Peyer's patch (tissue), 4 donors: ENCODE measurements around the gene TMEM219. TPM values are rescaled to one million over a fixed set of nuclear protein-coding genes. Genes with fewer than 3 reads are reported as not detected.
A peak's percentile ranks its signal among the peaks of the same experiment; 100 is the strongest.

ENCODE experiments used
- DNase-seq, 3 donors: peaks; one replicate each; pipeline ENCODE4 v3.0.0-alpha.2; 2017 to 2019
- H3K27ac ChIP-seq, 4 donors: fragments of 200-600 bp; sonication (generic); one replicate each; pipeline ENCODE4 v1.5.1; 2016 to 2019
- H3K27me3 ChIP-seq, 2 donors: fragments of 200-600 bp; sonication (generic); one replicate each; pipeline ENCODE4 v1.5.1; 2019
- H3K36me3 ChIP-seq, 3 donors: fragments of 200-600 bp; sonication (generic); one replicate each; pipeline ENCODE4 v1.5.1; 2016 to 2019
- H3K4me1 ChIP-seq, 4 donors: fragments of 200-600 bp; sonication (generic); one replicate each; pipeline ENCODE4 v1.5.1; 2016 to 2019
- H3K4me3 ChIP-seq, 4 donors: fragments of 200-600 bp; sonication (generic); 1 replicate in 3 of 4; 2 replicates in 1 of 4; pipeline ENCODE4 v1.5.1; 2016 to 2019; ENCODE audit warnings: mild to moderate bottlenecking in 1 of 4
- H3K9me3 ChIP-seq, 4 donors: fragments of 200-600 bp; sonication (generic); one replicate each; pipeline ENCODE4 v1.5.1; 2016 to 2019; ENCODE audit warnings: mild to moderate bottlenecking in 1 of 4
- POLR2A ChIP-seq, 2 donors: fragments of 450-650 bp; IDR thresholded peaks; one replicate each; pipeline ENCODE4 v1.5.1; 2017; ENCODE audit warnings: antibody characterized with exemption in 2 of 2, mild to moderate bottlenecking in 2 of 2, moderate library complexity in 2 of 2
- total RNA-seq, 4 donors: library from RNA; depleted of rRNA; stranded (reverse); fragments of >200 nt; gene quantifications; one replicate each; pipeline ENCODE4 v1.1.0, GENCODE V29; 2016
- TF ChIP-seq, protein P1 (sequence below), 6 experiments: fragments of 450-650 bp in 4 of 6; fragments of 200-600 bp in 2 of 6; sonication (generic) in 1 of 6; IDR thresholded peaks; one replicate each; pipeline ENCODE4 v1.5.1; 2017 to 2019; ENCODE audit warnings: antibody characterized with exemption in 6 of 6, mild to moderate bottlenecking in 3 of 6, moderate library complexity in 1 of 6

Gene TMEM219, protein sequence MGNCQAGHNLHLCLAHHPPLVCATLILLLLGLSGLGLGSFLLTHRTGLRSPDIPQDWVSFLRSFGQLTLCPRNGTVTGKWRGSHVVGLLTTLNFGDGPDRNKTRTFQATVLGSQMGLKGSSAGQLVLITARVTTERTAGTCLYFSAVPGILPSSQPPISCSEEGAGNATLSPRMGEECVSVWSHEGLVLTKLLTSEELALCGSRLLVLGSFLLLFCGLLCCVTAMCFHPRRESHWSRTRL
- 100 to 1,000 TPM; 103 to 201 (median 170) TPM for total RNA-seq

DNA sequence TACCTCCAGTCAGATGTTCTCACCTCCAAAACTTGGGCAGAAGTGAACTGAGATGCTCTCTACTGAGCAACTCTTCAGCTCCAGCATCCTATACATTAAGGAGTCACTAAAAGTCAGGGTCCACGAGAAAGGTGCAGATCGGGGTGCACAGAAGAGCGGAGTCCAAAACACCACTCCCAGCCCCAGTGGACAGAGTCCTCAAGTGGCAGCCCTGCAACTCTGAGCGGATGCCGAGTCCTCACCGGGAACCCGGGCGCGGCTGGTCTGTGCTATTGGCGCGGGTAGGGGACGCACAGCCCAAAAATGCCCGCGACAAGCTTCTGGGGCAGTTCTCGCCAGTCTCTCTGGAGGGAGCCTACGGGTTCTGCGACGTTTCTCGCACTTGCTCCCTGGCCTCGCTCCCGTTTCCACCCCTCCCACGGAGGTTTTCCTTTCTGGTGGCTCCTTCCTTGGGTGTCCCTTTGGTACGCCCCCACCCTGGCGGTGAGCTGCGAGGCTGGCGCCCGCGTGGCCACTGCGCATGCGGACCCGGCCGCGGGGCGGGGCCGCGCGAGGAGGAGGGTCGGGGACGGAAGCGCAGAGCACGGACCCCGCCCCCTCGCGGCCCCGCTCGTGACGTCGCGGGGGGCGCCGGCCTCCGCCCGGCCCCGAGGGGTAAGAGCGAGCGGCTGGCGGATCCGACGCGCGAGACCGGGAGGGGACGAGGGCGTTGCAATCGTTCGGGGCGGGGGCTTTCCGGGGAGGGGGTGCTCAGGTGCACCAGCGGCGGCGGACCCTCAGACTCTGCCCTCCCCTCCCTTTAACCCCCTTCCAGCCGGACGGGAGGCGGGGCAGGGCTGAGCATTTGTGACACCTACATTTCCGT is at the start of gene TMEM219:
TSS of gene TMEM219 (plus strand) at position 601 of the 865 bp plus-strand sequence. CDS start 1,065 bp downstream, outside the sequence.
- Histone ChIP-seq H3K9me3 (no peaks in the 10 kb centered on the region), H3K36me3 (peaks cover 0 to 12% (median 0%) of the 10 kb centered on the region in 3 donors), H3K4me3 (peak within 1 kb of the TSS; percentile 69 to 86 (median 78)), H3K27ac (peak within 1 kb of the TSS; percentile 93 to 99 (median 97)), H3K4me1 (peaks cover 0 to 27% (median 5%) of the 10 kb centered on the region in 4 donors), H3K27me3 (no peaks in the 10 kb centered on the region)
- peak; percentile 55 to 56 for TF ChIP-seq POLR2A (IDR thresholded peaks at IDR 0.05)
- TF ChIP-seq, protein P1, sequence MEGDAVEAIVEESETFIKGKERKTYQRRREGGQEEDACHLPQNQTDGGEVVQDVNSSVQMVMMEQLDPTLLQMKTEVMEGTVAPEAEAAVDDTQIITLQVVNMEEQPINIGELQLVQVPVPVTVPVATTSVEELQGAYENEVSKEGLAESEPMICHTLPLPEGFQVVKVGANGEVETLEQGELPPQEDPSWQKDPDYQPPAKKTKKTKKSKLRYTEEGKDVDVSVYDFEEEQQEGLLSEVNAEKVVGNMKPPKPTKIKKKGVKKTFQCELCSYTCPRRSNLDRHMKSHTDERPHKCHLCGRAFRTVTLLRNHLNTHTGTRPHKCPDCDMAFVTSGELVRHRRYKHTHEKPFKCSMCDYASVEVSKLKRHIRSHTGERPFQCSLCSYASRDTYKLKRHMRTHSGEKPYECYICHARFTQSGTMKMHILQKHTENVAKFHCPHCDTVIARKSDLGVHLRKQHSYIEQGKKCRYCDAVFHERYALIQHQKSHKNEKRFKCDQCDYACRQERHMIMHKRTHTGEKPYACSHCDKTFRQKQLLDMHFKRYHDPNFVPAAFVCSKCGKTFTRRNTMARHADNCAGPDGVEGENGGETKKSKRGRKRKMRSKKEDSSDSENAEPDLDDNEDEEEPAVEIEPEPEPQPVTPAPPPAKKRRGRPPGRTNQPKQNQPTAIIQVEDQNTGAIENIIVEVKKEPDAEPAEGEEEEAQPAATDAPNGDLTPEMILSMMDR (IDR thresholded peaks at IDR 0.05): peak; percentile 43 to 90 (median 83)
- peak; percentile 91 to 96 (median 95) for DNase-seq

DNA sequence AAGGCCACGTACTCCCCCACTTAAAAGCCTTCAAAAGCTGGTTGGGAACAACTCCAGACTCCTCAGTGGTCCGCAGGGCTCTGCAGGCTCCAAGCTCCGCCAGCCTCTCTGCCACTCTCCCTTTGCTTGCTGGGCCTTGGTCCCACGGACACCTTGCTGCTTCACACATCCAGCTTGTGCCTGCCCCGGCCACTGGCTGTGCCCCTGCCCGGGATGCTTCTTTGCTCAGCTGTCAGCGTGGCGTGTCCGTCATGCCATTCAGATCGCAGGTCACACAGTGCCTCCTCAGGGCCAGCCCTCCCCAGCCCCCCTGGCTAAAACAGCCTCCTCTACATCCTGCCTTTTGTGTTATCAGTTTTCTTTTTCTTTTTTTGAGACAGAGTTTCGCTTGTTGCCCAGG is 49.8 kb upstream of the TMEM219 start:
- H3K4me1 ChIP-seq: no peaks in the 10 kb centered on the region
- no peak overlapping the region for H3K27ac ChIP-seq
- H3K9me3 ChIP-seq: no peaks in the 10 kb centered on the region
- no peak overlapping the region for H3K4me3 ChIP-seq
- no peaks in the 10 kb centered on the region for H3K36me3 ChIP-seq
- TF ChIP-seq, protein P1 (IDR thresholded peaks at IDR 0.05): no peak
- TF ChIP-seq POLR2A (IDR thresholded peaks at IDR 0.05): no peak
- no peaks in the 10 kb centered on the region for H3K27me3 ChIP-seq
- DNase-seq: no peak

DNA sequence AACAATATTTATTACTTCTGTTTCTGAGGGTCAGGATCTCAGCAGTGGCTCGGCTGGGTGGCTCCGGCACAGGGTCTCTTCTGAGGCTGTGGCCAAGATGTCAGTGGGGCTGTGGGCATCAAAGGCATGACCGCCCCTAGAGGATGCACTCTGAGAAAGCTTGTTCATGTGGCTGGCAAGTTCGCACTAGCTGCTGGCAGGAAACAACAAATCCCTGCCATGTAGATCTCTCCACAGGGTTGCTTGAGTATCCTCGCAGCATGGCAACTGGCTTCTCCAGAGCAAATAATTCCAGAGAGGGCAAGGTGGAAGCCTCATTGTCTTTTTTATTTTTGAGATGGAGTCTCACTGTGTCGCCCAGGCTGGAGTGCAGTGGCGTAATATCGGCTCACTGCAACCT is 48.4 kb upstream of the TMEM219 start:
- H3K9me3 ChIP-seq: no peaks in the 10 kb centered on the region
- no peak overlapping the region for H3K27ac ChIP-seq
- no peak for DNase-seq
- no peak overlapping the region for H3K4me3 ChIP-seq
- no peaks in the 10 kb centered on the region for H3K27me3 ChIP-seq
- no peak for TF ChIP-seq POLR2A (IDR thresholded peaks at IDR 0.05)
- TF ChIP-seq, protein P1 (IDR thresholded peaks at IDR 0.05): no peak
- peaks cover 0 to 9% (median 0%) of the 10 kb centered on the region in 3 donors for H3K36me3 ChIP-seq
- no peaks in the 10 kb centered on the region for H3K4me1 ChIP-seq

DNA sequence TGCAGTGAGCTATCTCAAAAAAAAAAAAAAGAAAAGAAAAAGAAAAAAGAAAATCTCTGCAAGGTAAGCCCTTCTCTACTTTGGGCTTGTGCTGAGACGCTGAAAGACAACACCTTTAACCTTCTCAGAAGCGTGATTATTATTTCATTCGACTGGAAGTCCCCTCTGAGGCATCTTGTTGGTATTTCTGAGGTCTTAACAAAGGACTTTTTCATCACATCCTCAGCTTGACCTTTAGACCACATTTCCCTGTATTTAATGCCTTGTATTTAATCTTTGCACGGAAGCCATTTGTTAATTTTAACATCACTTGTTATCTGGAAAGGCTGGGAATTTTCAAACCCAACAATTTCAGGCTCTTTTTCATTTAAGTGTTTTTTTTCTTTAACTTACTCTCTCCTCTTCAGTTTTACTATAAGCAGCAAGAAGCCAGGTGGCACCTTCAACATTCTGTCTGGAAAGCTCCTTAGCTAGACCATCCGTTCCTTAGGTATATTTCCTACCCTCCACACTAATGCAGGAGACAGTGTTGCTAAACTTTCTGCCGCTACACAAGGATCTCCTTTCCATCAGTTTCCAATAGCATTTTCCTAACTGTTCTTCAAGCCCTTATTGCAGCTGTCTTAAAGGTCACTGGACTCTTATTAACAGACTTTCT is 46.2 kb upstream of the TMEM219 start:
- no peaks in the 10 kb centered on the region for H3K9me3 ChIP-seq
- H3K4me1 ChIP-seq: no peaks in the 10 kb centered on the region
- H3K36me3 ChIP-seq: peaks cover 0 to 26% (median 0%) of the 10 kb centered on the region in 3 donors
- TF ChIP-seq, protein P1 (IDR thresholded peaks at IDR 0.05): no peak
- TF ChIP-seq POLR2A (IDR thresholded peaks at IDR 0.05): no peak
- no peak for DNase-seq
- H3K27ac ChIP-seq: no peak overlapping the region
- H3K27me3 ChIP-seq: no peaks in the 10 kb centered on the region
- no peak overlapping the region for H3K4me3 ChIP-seq

DNA sequence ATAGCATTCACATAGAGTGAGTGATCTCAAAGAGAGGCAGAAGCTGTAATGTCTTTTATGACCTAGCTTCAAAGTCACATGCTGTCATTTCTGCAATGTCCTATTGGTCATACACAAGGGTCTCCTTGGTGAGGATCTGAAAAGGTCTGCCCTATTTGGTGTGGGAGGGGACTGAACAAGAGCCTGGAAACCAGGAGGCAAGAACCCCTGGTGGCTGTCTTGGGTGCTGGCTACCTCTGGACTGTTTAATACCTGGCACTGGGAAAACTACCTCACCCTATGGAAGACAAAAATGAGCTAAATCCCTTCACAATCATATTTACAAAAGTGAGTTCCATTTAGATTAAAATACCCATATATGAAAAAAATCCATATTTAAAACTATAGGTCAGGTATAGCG is 44.9 kb upstream of the TMEM219 start:
- no peak for DNase-seq
- TF ChIP-seq POLR2A (IDR thresholded peaks at IDR 0.05): no peak
- TF ChIP-seq, protein P1 (IDR thresholded peaks at IDR 0.05): peak in 1 of 6 experiments; percentile 5
- H3K9me3 ChIP-seq: no peaks in the 10 kb centered on the region
- no peak overlapping the region for H3K4me3 ChIP-seq
- no peaks in the 10 kb centered on the region for H3K4me1 ChIP-seq
- no peak overlapping the region for H3K27ac ChIP-seq
- peaks cover 0 to 38% (median 0%) of the 10 kb centered on the region in 3 donors for H3K36me3 ChIP-seq
- H3K27me3 ChIP-seq: no peaks in the 10 kb centered on the region
